GM21526 (cell line): ENCODE data around the gene SRGAP3.
"Not testable (repeated sequence)": the region's sequence is repeated elsewhere in the genome, so short reads cannot be mapped to it uniquely, and the experiment has no call there.

Experiments
- ATAC-seq: cut with Tn5 transposase; IDR thresholded peaks from one replicate; pipeline ENCODE4 v1.9.1; 2021; ENCODE audit warnings: moderate library complexity; ENCODE audit not compliant: unreplicated experiment, low FRiP score

SRGAP3 gene

DNA sequence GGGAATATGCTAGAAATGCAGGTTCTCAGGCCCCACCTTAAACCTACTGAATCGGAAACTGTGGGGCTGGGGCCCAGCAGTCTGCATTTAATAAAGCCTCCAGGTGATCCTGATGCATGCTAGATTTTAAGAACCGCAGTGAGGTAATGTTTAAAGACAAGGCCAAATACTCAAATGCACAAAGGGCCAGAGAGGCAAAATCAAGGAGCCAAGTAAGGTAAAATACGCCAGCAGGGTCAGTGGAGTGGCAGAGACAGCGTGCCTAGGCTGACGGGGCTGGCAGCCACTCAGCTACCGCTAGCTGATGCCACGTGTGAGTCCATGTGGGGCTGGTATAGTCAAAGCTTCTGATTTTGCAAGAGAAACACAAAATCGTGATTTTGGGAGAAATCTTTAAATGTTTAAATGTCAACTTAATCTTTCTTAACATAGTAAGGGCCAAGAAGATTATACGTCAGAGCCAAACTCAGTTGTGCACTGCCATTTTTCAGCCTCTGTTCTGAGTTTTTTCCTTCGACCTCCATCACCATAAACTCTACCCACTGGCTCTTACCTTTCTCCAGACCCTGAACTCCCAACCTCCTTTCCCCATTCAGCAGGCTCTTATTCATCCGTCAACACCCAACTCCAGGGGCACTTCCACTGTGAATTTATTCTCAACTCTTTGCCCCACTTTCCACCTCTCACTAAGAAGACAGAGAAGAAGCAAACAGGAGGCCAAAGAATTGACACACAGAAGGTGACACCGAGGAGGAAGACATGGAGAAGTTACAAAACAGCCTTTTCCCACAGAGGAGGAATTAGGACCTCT is 149.5 kb downstream of the SRGAP3 start:
- ATAC-seq: no peak

DNA sequence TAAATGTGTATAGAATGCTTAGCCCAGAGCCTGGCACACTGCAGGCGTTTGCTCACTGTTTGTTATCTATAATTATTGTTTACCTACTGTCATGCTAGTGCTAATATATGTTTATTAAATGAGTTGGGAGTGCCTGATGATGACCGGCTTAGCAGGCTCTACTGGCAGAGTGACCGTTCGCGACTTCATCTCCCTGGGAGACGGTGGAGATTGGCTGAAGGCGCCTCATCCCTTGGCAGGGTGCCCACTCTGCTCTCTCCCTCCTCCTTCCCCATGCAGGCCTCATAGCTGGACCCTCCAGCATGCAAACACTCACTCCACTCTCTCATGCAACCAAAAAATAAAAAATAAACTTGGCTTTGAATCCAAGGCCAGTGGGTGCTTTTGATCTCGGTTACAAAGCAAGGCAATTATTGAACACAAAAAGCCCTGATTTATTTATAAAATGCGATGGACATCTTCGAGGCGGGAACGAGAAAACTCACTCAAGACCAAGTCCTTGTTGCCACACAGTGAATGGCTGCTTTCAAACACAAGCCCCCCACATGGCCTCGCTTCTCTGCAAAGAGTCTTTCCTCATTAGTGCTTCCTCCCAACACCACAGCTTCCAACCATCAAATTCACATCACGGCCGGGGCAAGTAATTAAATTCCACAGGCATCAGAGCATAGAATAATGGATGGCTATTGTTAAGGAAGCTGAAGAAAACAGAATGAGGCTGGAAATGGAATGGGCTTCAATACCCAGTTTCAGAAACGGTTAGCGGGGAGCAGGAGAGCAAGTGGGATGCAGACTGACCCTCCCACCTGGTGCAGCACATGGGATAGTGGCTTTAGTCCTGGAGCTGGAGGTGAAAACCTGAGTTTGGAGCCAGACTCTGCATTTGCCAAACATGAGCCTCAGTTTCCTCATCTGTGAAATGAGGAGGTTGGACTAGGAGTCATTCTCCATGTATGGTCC is 150.4 kb downstream of the SRGAP3 start:
- ATAC-seq: no peak

DNA sequence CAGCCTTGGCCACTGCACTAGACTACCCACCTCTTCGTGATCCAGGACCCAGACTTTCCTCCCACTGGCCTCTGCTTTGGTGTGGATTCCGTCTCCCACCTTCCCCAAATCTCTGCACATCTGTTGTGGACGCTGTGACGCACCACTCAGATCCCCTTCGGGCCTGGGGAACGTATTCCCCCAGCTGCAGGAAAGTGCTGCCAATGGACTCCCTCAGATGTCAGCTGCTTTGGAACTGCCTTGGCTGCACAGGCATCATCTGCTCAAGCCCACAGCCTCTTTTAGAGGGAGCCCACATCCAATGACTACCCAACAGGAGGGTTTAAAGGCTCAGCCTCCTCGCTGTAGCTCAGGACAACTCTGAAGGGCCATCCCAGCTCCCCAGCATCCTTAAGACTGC is 152.0 kb downstream of the SRGAP3 start:
- ATAC-seq: no peak

DNA sequence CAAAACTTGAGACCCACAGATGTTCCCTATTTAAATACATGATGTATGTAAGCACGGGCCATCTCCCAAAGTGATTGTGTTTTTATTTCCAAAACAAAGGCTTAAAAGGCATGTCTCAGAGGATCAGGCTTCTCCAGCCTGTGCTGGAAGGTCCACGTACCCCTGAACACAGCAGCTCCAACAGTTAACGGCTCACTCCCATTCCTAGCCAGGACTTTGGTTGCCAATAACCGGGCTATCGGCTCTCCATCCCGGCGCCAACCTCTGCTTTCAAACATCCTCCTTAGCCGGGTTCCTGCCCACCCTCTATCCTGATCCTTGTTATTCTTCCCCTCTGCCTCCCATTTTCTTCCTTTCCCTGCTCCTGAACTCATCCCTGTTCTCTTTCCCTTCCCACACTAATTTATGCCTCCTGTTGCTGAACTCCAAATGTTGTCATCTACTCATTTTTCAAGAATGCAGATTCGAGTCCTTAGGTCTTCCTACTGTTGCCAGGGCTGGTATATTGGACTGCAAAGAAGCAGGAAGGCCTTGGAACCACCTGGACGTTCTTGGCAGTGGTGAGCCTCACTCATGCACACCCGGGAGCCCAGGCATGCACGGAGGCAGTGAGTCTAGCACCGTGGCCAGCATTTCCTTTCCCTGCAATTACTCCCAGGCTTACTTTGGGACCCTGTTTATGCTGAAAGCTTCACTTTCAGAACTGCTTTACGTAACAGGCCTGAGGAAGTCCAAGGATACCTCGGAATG is 157.8 kb downstream of the SRGAP3 start:
- ATAC-seq: no peak

DNA sequence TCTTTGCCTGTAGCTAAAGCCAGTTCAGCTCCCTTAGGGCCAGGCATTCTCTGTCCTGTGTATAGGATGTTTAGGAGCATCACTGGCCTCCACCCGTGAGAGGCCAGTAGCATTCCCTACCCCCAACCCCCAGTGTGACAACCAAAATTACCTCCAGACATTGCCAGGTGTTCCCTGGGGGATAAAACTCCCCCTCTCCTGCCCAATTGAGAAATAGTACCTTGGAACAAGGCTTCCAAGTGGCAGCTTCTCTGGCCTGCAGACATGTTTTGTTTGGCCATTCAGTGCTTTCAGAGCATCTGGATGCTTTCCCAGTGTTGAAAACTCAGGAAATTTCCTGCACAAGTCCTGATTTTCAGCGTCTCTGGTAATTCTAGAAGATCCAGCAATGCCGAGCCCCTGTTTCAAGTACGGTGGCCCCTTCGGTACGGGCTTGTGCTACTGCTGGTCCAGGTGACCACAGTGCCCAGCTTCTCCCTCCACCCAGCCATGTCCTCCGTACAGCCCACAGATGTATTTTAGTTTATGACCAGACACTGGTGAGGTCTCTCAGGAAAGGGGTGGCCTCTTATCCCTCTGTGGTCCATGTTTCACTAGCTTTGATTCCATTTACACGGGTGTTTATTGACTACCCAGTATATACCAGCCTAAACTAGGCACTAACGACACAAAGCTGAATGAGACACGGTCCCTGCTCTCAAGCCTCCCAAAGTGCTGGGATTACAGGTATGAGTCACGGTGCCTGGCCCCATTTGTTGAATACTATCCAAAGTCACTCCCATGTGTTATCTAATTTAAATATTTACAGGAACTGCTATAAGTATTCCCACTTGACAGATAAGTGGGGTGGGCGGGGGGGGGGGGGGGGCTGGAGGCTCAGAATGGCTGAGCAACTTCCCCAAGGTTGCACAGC is 160.7 kb downstream of the SRGAP3 start:
- no peak for ATAC-seq

DNA sequence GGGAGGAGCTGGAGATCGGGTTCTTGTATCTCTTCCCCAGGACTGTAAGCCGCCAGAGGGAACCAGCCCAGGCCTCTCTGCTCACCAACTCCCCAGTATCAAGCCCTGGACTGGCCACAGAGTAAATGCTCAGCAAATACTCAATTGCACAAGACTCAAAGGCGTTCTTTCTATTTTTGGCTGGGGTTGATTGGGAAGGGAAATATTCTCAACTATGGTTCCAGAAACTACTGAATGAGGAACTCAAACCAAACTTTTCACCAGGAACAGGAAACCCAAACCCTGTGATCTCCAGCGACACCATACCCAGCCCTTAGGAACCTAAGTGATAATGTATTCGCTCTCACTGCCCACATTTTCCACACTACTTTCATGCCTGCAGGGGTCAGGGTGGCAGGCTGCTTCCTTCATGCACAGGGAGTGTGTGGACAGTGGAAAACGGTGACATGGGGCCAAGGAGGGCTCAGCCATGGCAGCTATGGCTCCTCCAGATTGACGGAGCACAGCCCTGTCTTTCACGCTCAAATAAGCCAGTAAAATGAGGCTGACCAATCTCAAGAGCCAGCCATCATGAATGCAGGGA is 161.5 kb downstream of the SRGAP3 start:
- ATAC-seq: no peak

DNA sequence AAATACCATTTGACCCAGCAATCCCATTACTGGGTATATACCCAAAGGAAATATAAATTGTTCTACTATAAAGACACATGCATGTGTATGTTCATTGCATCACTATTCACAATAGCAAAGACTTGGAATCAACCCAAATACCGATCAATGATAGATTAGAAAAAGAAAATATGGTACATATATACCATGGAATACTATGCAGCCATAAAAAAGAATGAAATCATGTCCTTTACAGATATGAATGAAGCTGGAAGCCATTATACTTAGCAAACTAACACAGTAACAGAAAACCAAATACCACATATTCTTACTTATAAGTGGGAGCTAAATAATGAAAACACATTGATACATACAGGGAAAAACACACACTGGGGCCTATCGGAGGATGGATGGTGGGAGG is 164.0 kb downstream of the SRGAP3 start:
- not testable (repeated sequence) for ATAC-seq

DNA sequence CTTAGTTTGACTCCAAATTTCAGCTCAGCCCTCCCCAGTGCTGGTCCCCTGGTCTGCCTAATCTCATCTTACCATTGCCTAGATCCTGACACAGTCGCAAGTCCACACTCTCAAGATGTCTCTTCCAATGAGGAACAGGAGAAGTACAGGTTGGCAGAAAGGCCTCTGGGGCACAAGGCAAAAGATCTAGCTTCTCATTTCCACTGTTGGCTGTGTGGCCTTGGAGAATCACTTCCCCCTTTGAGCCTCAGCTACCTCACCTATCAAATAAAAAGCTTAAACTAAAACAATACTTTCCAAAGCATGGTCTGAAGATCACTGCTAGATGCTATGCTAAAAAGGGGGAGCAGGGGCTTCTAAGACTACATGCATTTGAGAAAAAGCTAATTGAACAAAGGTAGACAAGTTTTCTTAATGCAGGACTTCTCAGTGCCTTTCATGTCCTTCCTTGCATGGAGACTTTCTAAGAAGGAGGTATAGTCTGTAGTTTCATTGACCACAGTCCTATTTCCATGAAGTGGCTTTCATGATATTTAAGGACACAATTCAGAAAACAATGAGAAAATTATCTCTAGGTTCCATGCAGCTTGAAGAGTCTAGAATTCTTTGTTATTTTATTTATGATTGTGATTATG is 168.1 kb downstream of the SRGAP3 start:
- no peak for ATAC-seq

DNA sequence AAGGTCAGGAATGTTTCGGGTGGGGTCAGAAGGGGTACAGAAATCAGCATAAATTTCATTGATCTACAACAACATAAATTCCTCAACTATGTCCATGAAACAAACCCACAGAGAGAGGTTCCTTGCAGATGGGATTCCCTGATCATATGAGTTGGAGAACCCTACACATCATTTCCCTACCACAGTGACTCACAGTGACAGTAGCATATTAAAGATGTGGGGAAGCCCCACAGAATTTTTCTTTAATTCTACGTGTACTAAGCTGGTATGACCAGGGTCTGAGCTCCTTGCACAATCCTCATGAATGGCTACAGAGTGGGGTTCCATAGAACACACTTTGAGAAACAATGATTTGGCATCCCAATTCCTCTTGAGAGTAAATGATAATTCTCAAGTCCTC is 169.3 kb downstream of the SRGAP3 start:
- no peak for ATAC-seq

DNA sequence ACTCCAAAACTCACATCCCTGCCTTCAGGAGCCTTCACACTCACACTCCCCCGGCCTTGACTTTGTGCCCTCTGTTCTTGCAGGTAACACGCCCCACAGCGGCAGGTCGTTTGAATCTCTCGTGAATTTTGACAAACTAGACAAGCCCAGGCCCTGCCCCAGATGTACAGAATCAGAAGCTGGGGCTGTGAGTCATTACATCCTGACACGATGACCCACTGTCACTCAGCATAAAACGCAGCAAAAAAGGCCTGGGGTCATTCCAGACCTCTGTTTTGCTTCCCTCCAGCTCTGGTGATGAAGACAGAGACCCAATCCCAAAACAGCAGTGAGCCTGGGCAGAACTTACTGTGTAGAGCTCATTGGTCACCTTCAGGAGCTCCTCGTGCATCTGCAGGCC is 169.8 kb downstream of the SRGAP3 start:
- ATAC-seq: no peak

DNA sequence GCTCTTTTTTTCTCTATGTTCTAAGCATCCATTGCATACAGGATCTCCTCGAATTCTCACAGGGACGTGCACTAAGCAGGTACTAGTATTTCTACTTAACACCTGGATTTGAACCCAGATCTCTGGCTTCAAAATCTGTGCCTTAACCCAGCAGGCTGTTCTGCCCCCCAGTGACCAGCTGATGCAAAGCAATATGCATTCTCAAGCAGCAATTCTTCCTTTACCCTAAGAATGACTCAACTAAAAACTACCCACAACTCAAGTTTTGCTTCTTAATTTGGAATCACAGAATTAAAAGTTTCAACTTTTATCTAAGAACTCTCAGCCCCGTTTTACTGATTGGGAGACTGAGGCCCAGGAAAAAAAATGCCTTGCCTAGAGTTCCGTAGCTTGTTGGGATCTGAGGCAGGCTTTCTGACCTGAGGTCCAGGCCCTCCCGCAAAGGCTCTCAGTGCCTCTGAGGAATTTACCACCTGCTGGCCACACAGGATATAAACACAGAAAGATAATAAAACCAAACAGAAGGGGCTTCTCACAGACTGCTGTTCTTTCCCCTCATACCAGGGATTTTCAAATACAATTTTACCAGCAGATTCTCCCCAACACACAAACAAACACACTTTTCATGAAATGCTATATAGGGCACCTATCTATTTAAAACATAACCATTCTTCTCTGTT is 170.7 kb downstream of the SRGAP3 start:
- ATAC-seq: no peak

DNA sequence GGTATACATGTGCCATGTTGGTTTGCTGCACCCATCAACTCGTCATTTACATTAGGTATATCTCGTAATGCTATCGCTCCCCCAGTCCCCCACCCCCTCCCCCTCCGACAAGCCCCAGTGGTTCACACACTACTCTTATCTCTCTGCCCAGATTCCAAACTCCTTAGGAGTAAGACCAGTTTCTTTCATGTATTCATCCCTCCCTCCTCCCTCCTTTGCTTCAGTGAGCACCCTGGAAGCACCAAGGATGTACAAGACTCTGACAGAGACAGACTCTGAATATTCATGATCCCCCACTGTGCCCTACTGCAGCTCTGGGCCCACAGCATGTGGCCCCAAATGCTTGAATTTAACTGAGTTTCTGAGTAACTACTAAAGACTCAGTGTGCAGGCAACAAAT is 172.4 kb downstream of the SRGAP3 start:
- ATAC-seq: no peak

DNA sequence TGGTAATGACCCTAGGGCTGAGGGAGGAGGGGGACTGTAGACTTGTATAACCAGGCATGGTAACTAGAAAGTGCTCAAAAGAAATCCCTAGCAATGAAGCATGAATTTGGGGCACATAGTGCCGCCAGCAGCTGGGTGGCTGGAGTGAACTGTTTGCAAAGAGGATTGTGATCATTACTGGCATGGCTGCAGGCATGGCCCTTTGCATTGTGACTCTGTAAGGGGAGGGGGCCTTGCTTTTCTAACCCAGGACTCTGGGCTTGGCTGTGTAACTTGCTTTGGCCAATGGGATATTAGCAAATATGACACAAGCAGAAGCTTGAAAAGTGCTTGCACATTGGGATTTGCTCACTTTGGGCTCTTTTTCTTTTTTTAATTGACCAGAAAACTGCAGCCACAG is 173.7 kb downstream of the SRGAP3 start:
- ATAC-seq: no peak

DNA sequence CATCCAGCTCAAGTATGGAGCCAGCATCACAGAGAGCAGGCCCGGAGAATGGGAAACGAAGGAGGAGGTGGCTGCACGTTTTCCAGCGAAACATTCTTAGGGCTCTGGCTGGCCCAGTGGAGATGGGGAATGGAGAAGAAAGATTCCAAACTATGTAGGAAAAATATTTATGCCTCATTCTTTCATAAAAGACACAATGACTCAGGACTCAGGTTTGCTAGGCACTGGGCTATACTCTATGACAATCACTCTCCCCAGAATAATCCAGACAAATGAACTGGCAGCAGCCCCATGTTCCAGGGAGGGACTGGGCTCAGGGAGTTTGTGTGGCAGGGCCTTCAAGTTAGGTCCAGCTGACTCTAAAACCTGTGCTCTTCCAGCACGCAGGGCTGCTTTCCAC is 175.4 kb downstream of the SRGAP3 start:
- ATAC-seq: no peak

DNA sequence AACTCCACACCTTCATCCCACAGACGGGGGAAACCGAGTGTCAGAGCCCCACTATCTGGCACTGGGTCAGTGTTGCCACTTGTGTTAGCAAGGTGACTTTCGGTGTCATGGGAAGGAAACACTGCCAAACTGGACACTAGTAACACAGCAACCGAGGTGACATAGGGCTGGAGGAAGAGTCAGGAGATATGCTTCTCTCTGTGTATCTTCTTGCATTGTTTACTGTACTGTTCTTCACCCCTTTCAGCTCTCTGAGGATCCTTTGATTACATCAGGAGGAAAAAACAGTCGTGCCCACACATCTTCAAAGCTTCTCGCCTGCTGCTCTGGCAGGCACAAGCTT is 176.8 kb downstream of the SRGAP3 start:
- no peak for ATAC-seq

DNA sequence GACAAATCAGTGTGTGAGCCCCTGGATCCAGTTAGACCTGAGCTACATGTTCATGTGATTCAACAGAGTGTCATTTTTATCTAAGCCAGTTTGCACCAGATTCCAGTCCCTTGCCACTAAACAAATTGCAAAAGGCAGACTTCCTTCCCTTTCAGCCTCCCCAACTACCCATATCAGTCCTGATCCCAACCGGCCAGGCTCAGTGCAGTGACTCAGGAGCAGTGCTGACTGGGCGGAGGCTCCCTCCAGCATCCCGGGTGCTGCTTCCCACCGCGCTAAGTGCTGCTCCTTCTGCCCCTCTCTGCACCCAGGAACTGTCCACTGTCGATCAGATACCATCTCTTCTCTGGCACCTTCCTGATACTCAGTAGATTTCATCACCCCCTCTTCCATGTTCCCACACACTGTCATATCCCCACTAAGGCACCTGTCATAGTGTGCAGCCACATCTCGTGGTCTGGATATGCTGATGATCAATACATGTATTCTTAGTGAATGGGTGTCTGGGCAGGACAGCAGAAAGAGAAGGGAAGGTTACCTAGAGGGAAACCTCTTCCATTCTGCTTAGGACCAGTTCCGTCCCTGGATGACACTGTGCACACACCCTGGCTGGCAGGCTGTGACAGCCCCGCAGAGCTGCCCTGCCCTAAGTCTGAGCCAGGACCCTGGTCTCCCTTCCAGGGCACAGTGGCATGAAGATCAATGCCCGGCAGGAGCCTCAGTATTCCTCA is 177.3 kb downstream of the SRGAP3 start:
- ATAC-seq: no peak

DNA sequence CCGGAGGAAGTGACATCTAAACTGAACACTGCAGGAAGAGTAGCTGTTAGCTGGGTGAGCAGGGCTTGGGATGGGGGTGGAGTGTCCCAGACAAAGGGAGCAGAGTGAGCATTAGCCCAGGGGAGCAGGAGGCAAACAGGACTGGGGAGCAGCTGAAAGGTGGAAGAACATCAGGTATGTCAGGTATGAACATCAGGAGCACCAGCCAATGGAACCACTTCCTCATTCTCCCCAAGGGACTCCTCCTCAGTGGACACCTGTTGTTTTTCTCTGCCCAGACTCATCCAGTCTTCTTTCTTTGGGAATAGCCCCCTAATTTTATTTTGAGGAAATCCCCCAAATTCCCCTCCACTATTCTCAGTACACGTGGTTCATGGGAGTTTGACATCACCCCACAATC is 178.5 kb downstream of the SRGAP3 start:
- ATAC-seq: no peak

DNA sequence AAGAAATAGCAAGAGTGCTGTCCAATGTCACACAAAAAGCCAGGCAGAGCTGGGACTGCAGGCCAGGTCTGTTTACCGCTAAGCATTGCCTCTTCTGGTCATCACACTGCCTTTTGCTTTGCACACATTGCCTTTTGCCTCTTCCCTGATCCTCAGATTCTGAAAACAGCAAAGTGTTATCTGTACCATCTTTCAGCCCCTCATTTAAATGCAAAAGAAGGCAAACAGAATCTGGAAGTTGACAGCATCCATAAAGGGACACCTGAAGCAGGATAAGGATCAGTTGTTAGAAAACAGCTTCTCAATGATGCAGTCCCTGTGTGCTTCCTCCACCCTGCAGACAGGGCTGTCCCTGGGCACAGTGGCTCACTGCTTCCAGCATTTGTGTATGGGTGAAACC is 179.5 kb downstream of the SRGAP3 start:
- no peak for ATAC-seq
